ENCODE results near the gene ENTPD8. TPM values are rescaled to one million over a fixed set of nuclear protein-coding genes. Genes with fewer than 3 reads are reported as not detected.

The ENTPD8 gene
- total RNA-seq, 4 donors from 2014 or later, result 0.57 TPM; not detected in 3

DNA sequence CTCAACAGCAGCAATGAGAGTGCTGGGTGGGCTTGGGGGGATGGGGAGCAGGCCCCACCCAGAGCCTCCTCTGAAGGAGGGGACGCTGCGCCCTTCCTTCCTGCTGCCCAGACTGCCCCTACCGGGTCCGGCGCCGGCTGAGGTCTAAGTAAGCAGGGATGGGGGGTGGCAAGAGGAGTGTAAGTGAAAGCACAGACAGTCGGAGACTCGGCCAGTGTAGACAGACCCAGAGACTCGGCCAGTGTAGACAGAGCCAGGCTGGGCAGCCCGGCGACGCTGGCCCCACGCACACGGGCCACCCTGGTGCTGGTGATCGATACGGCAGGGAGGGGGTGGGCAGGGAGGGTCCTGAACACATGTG lies 7.4 kb upstream of the ENTPD8 start:
- H3K9me3 ChIP-seq, result no peaks in the 10 kb centered on the region
- H3K4me3 ChIP-seq, result no peak overlapping the region
- 73% methylated on average over 6 of the region's 16 CpGs; no CpG with 5 or more reads in 1 of the 2 donors for WGBS, 2 donors (ENCODE audit: low coverage in 1 of 2)
- ATAC-seq, result no peak
- no peak overlapping the region for H3K27ac ChIP-seq
- peaks cover 0 to 32% of the 10 kb centered on the region in 2 donors for H3K36me3 ChIP-seq
- peaks cover 27% of the 10 kb centered on the region for H3K27me3 ChIP-seq
- peaks cover 0 to 20% (median 0%) of the 10 kb centered on the region in 3 donors for H3K4me1 ChIP-seq
- no peak for TF ChIP-seq POLR2AphosphoS5 (IDR thresholded peaks at IDR 0.05)
- TF ChIP-seq CTCF (IDR thresholded peaks at IDR 0.05), result no peak
- no peak for TF ChIP-seq EP300 (IDR thresholded peaks at IDR 0.05)
- TF ChIP-seq POLR2A (IDR thresholded peaks at IDR 0.05), result no peak

GRCh38 chr9:137447722-137448601 lies 6.8 kb upstream of the ENTPD8 start:
- Histone ChIP-seq H3K36me3 (peaks cover 0 to 28% of the 10 kb centered on the region in 2 donors), H3K27ac (no peak overlapping the region), H3K9me3 (no peaks in the 10 kb centered on the region), H3K27me3 (peaks cover 29% of the 10 kb centered on the region), H3K4me3 (no peak overlapping the region), H3K4me1 (peaks cover 0 to 14% (median 0%) of the 10 kb centered on the region in 3 donors)
- WGBS, 2 donors (ENCODE audit: low coverage in 1 of 2), result 63 to 80% methylated on average over 1 to 2 of the region's 27 CpGs
- no peak for TF ChIP-seq EP300 (IDR thresholded peaks at IDR 0.05)
- TF ChIP-seq POLR2AphosphoS5 (IDR thresholded peaks at IDR 0.05), result no peak
- no peak for TF ChIP-seq CTCF (IDR thresholded peaks at IDR 0.05)
- no peak for TF ChIP-seq POLR2A (IDR thresholded peaks at IDR 0.05)
- ATAC-seq, result no peak

DNA sequence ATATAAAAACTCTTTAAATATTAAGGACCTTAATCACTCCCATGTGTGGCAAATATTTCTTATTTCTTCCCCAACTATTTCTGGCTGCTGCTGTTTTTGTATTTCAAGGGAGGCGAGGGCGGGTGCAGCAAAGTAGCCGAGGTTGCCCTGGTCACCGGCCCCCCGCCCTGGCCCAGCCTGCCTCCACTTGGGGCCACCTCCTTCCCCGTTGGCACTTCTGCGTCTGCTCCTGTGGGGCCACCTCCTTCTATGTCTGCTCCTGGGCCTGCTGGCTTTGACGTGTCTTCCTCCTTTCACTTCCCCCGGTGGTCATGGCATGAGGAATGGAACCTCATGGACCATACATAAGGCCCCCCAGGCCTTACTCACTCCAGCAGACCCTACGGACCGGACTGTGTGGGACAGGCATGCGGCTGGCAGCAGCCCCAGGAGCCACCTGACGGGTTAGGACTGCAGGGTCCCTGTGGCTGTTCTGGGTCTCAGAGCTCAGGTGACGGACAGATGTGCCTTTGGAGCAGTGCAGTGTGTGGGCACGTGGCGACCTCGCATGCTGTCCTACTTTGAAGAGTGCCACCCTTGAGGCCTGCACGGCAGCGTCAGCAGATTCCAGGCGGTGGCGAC lies 5.8 kb upstream of the ENTPD8 start:
- H3K9me3 ChIP-seq, result no peaks in the 10 kb centered on the region
- WGBS, 2 donors (ENCODE audit: low coverage in 1 of 2), result 53% methylated on average over 4 to 5 of the region's 21 CpGs
- no peak overlapping the region for H3K27ac ChIP-seq
- H3K4me1 ChIP-seq, result peaks cover 0 to 13% (median 0%) of the 10 kb centered on the region in 3 donors
- TF ChIP-seq CTCF (IDR thresholded peaks at IDR 0.05) (no peak), POLR2AphosphoS5 (IDR thresholded peaks at IDR 0.05) (no peak)
- H3K4me3 ChIP-seq, result no peak overlapping the region
- H3K36me3 ChIP-seq, result peaks cover 0 to 20% of the 10 kb centered on the region in 2 donors
- H3K27me3 ChIP-seq, result peaks cover 37% of the 10 kb centered on the region
- ATAC-seq, result no peak

DNA sequence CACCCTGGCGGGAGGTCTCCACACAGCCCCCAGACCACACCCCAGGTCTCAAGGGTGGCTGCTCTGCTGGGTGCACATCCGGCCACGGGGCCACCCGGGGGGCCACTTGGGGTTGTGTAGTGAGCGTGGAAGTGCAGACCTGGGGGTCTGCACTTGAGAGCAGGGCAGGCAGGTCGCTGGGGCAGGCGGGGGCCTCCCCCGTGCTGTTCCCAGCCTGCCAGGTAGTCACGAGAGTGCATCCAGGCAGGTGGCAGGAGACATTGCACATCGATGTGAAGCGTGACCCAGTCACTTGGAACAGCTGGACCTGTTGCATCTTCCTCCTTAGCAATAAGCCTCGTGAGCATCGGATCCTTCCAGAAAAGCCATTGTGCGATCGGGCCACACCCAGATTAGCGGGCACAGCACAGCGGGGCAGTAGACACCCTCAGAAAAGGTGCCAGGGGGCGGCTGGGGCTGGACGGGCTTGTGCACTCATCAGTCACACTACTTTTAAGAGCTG lies 4.8 kb upstream of the ENTPD8 start:
- 52% methylated on average over 9 of the region's 19 CpGs; no CpG with 5 or more reads in 1 of the 2 donors for WGBS, 2 donors (ENCODE audit: low coverage in 1 of 2)
- ATAC-seq, result no peak

More for the DNA sequence above, 4.8 kb upstream of the ENTPD8 start:
- H3K27ac ChIP-seq, result no peak overlapping the region
- H3K27me3 ChIP-seq, result peaks cover 47% of the 10 kb centered on the region
- peaks cover 0 to 22% (median 7%) of the 10 kb centered on the region in 3 donors for H3K4me1 ChIP-seq
- H3K36me3 ChIP-seq, result peaks cover 0 to 20% of the 10 kb centered on the region in 2 donors
- no peak for TF ChIP-seq POLR2AphosphoS5 (IDR thresholded peaks at IDR 0.05)
- TF ChIP-seq EP300 (IDR thresholded peaks at IDR 0.05), result no peak
- no peak for TF ChIP-seq CTCF (IDR thresholded peaks at IDR 0.05)
- TF ChIP-seq POLR2A (IDR thresholded peaks at IDR 0.05), result no peak
- H3K9me3 ChIP-seq, result no peaks in the 10 kb centered on the region
- no peak overlapping the region for H3K4me3 ChIP-seq

Measured in gastroesophageal sphincter (tissue), 4 donors.